Subcutaneous abdominal adipose tissue (tissue), 5 donors: ENCODE results near the gene GK2.

Experiments
- H3K27ac ChIP-seq: one replicate; pipeline ENCODE4 v1.7.0; 2013; ENCODE audit warnings: low read depth, mild to moderate bottlenecking, inconsistent platforms, low read length, moderate library complexity
- H3K27me3 ChIP-seq, 5 donors: one replicate each; pipeline ENCODE4 v1.7.0; 2013; ENCODE audit warnings: low read length in 5 of 5, inconsistent platforms in 1 of 5; ENCODE audit not compliant: control insufficient read depth in 5 of 5, insufficient read depth in 4 of 5
- H3K36me3 ChIP-seq, 5 donors: one replicate each; pipeline ENCODE4 v1.7.0; 2013; ENCODE audit warnings: low read length in 5 of 5; ENCODE audit not compliant: control insufficient read depth in 5 of 5, insufficient read depth in 5 of 5
- H3K4me1 ChIP-seq, 5 donors: one replicate each; pipeline ENCODE4 v1.7.0; 2013; ENCODE audit warnings: low read length in 5 of 5, mild to moderate bottlenecking in 3 of 5, moderate library complexity in 1 of 5; ENCODE audit not compliant: control insufficient read depth in 5 of 5, insufficient read depth in 5 of 5
- H3K4me3 ChIP-seq, 5 donors: one replicate each; pipeline ENCODE4 v1.7.0; 2013; ENCODE audit warnings: low read length in 5 of 5, low read depth in 1 of 5
- H3K9ac ChIP-seq, 5 donors: one replicate each; pipeline ENCODE4 v1.7.0; 2013; ENCODE audit warnings: low read length in 5 of 5, mild to moderate bottlenecking in 4 of 5, moderate library complexity in 3 of 5
- H3K9me3 ChIP-seq, 5 donors: one replicate each; pipeline ENCODE4 v1.7.0; 2013; ENCODE audit warnings: low read length in 5 of 5; ENCODE audit not compliant: control insufficient read depth in 5 of 5
- donor health status: healthy.
- donor health status: healthy.
- donor health status: healthy.
- donor health status: healthy.
- donor health status: healthy.

Gene GK2

GRCh38 chr4:79396794-79397193 lies 11.2 kb downstream of the GK2 start:
- no peak overlapping the region for H3K4me3 ChIP-seq
- H3K4me1 ChIP-seq: peaks cover 0 to 6% (median 0%) of the 10 kb centered on the region in 5 donors
- H3K27ac ChIP-seq: no peak overlapping the region
- no peaks in the 10 kb centered on the region for H3K9me3 ChIP-seq
- no peaks in the 10 kb centered on the region for H3K27me3 ChIP-seq
- no peaks in the 10 kb centered on the region for H3K36me3 ChIP-seq
- no peak overlapping the region for H3K9ac ChIP-seq

- Histone ChIP-seq H3K4me3 (no peak overlapping the region), H3K9me3 (no peaks in the 10 kb centered on the region), H3K36me3 (no peaks in the 10 kb centered on the region), H3K4me1 (peaks cover 0 to 6% (median 0%) of the 10 kb centered on the region in 5 donors), H3K27me3 (no peaks in the 10 kb centered on the region), H3K9ac (no peak overlapping the region), H3K27ac (no peak overlapping the region)
Measured at GRCh38 chr4:79395841-79396240, 12.2 kb downstream of the GK2 start.

GRCh38 chr4:79390890-79391289 lies 17.1 kb downstream of the GK2 start:
- H3K9me3 ChIP-seq: no peaks in the 10 kb centered on the region
- H3K4me1 ChIP-seq: peaks cover 0 to 3% (median 0%) of the 10 kb centered on the region in 5 donors
- H3K27me3 ChIP-seq: no peaks in the 10 kb centered on the region
- H3K4me3 ChIP-seq: no peak overlapping the region
- no peak overlapping the region for H3K27ac ChIP-seq
- H3K36me3 ChIP-seq: no peaks in the 10 kb centered on the region
- no peak overlapping the region for H3K9ac ChIP-seq

- no peak overlapping the region for H3K9ac ChIP-seq
- peaks cover 0 to 6% (median 0%) of the 10 kb centered on the region in 5 donors for H3K4me1 ChIP-seq
- no peak overlapping the region for H3K4me3 ChIP-seq
- no peaks in the 10 kb centered on the region for H3K36me3 ChIP-seq
- no peaks in the 10 kb centered on the region for H3K9me3 ChIP-seq
- no peak overlapping the region for H3K27ac ChIP-seq
- no peaks in the 10 kb centered on the region for H3K27me3 ChIP-seq
Measured at GRCh38 chr4:79385641-79386040, 22.4 kb downstream of the GK2 start.

- Histone ChIP-seq H3K27ac (no peak overlapping the region), H3K9ac (no peak overlapping the region), H3K4me3 (no peak overlapping the region), H3K27me3 (no peaks in the 10 kb centered on the region), H3K9me3 (no peaks in the 10 kb centered on the region), H3K36me3 (no peaks in the 10 kb centered on the region), H3K4me1 (peaks cover 0 to 6% (median 0%) of the 10 kb centered on the region in 5 donors)
Measured at GRCh38 chr4:79381161-79381560, 26.9 kb downstream of the GK2 start.

- Histone ChIP-seq H3K9me3 (no peaks in the 10 kb centered on the region), H3K27ac (no peak overlapping the region), H3K4me3 (no peak overlapping the region), H3K27me3 (no peaks in the 10 kb centered on the region), H3K4me1 (no peaks in the 10 kb centered on the region), H3K36me3 (no peaks in the 10 kb centered on the region), H3K9ac (no peak overlapping the region)
Measured at GRCh38 chr4:79370026-79370425, 38.0 kb downstream of the GK2 start.

GRCh38 chr4:79367096-79367495 lies 40.9 kb downstream of the GK2 start:
- H3K9me3 ChIP-seq: no peaks in the 10 kb centered on the region
- H3K9ac ChIP-seq: no peak overlapping the region
- no peaks in the 10 kb centered on the region for H3K27me3 ChIP-seq
- no peak overlapping the region for H3K27ac ChIP-seq
- H3K4me1 ChIP-seq: no peaks in the 10 kb centered on the region
- H3K36me3 ChIP-seq: no peaks in the 10 kb centered on the region
- no peak overlapping the region for H3K4me3 ChIP-seq

- Histone ChIP-seq H3K4me1 (no peaks in the 10 kb centered on the region), H3K9me3 (no peaks in the 10 kb centered on the region), H3K27me3 (no peaks in the 10 kb centered on the region), H3K27ac (no peak overlapping the region), H3K36me3 (no peaks in the 10 kb centered on the region), H3K9ac (no peak overlapping the region), H3K4me3 (no peak overlapping the region)
Measured at GRCh38 chr4:79366422-79366821, 41.6 kb downstream of the GK2 start.

GRCh38 chr4:79364061-79364460 lies 44.0 kb downstream of the GK2 start:
- Histone ChIP-seq H3K36me3 (no peaks in the 10 kb centered on the region), H3K4me1 (no peaks in the 10 kb centered on the region), H3K27me3 (no peaks in the 10 kb centered on the region), H3K27ac (no peak overlapping the region), H3K9me3 (no peaks in the 10 kb centered on the region), H3K9ac (no peak overlapping the region), H3K4me3 (no peak overlapping the region)

- Histone ChIP-seq H3K9me3 (no peaks in the 10 kb centered on the region), H3K36me3 (no peaks in the 10 kb centered on the region), H3K27me3 (no peaks in the 10 kb centered on the region), H3K4me1 (no peaks in the 10 kb centered on the region), H3K27ac (no peak overlapping the region), H3K4me3 (no peak overlapping the region), H3K9ac (no peak overlapping the region)
Measured at GRCh38 chr4:79362626-79363025, 45.4 kb downstream of the GK2 start.

GRCh38 chr4:79360006-79360405 lies 48.0 kb downstream of the GK2 start:
- Histone ChIP-seq H3K36me3 (no peaks in the 10 kb centered on the region), H3K27ac (no peak overlapping the region), H3K9ac (no peak overlapping the region), H3K9me3 (no peaks in the 10 kb centered on the region), H3K27me3 (no peaks in the 10 kb centered on the region), H3K4me3 (no peak overlapping the region), H3K4me1 (no peaks in the 10 kb centered on the region)
